Caco-2 (cell line): ENCODE measurements around the gene PPP1R13B. TPM values are rescaled to one million over a fixed set of nuclear protein-coding genes. Genes with fewer than 3 reads are reported as not detected.

Experiments
- BruUV-seq: library from RNA; stranded (reverse); fragments of 400-500 nt; replicated peaks from 2 replicates; lab custom pipeline; 2021; lab: Mats Ljungman, UMichigan
- CTCF ChIA-PET: fragments of 300-600 bp; sonication (Branson Sonifier 250); formaldehyde crosslinking; loops from one replicate; lab custom pipeline; 2022; ENCODE audit warnings: antibody characterized with exemption; lab: Charles Lee
- POLR2A ChIA-PET: fragments of 300-600 bp; sonication (Branson Sonifier 250); formaldehyde crosslinking; loops from one replicate; lab custom pipeline; 2022; ENCODE audit warnings: antibody characterized with exemption; lab: Charles Lee
- DNase-seq, 2 experiments: peaks; one replicate each; pipeline versions ENCODE4 v3.0.0 to v3.0.0-alpha.2; 2020 to 2022
- H3K27me3 ChIP-seq: replicated peaks from 2 replicates; pipeline ENCODE4 v1.6.0; 2011; ENCODE audit warnings: low read length; ENCODE audit not compliant: control insufficient read depth, insufficient read depth
- H3K36me3 ChIP-seq: 2 replicates; pipeline ENCODE4 v1.5.1; 2011; ENCODE audit warnings: low read length; ENCODE audit not compliant: control insufficient read depth, insufficient read depth
- H3K4me1 ChIP-seq: fragments of 250-450 bp; sonication (Bioruptor Pico); 2 replicates; pipeline ENCODE4 v1.5.1; 2020; ENCODE audit warnings: mild to moderate bottlenecking
- H3K4me3 ChIP-seq: 2 replicates; pipeline ENCODE4 v1.5.1; 2011; ENCODE audit warnings: low read depth, mild to moderate bottlenecking, control low read depth, low read length
- H3K9me3 ChIP-seq: fragments of 250-450 bp; sonication (Bioruptor Pico); 2 replicates; pipeline ENCODE4 v1.5.1; 2020; ENCODE audit warnings: mild to moderate bottlenecking, moderate library complexity
- H3K27ac Mint-ChIP-seq: one replicate; pipeline ENCODE4 v1.8.0; 2022; ENCODE audit warnings: mixed read lengths; ENCODE audit not compliant: unreplicated experiment
- H3K27me3 Mint-ChIP-seq: one replicate; pipeline ENCODE4 v1.8.0; 2022; ENCODE audit warnings: mixed read lengths; ENCODE audit not compliant: insufficient read depth, unreplicated experiment
- H3K36me3 Mint-ChIP-seq: one replicate; pipeline ENCODE4 v1.8.0; 2022; ENCODE audit warnings: mild to moderate bottlenecking, mixed read lengths; ENCODE audit not compliant: insufficient read depth, unreplicated experiment
- H3K4me1 Mint-ChIP-seq: one replicate; pipeline ENCODE4 v1.8.0; 2022; ENCODE audit warnings: low read depth, mixed read lengths; ENCODE audit not compliant: unreplicated experiment
- H3K4me3 Mint-ChIP-seq: one replicate; pipeline ENCODE4 v1.8.0; 2022; ENCODE audit warnings: mild to moderate bottlenecking, moderate library complexity, mixed read lengths; ENCODE audit not compliant: unreplicated experiment
- H3K9me3 Mint-ChIP-seq: one replicate; pipeline ENCODE4 v1.8.0; 2022; ENCODE audit warnings: mixed read lengths; ENCODE audit not compliant: unreplicated experiment
- CTCF ChIP-seq, 2 experiments: fragments of 200-600 bp in 1 of 2; IDR thresholded peaks; 1 replicate in 1 of 2; 2 replicates in 1 of 2; pipeline versions ENCODE4 v1.5.1 to v1.8.0; 2011 to 2022; ENCODE audit warnings: antibody characterized with exemption in 1 of 2, control low read depth in 1 of 2, inconsistent platforms in 1 of 2, low read depth in 1 of 2, low read length in 1 of 2, mild to moderate bottlenecking in 1 of 2, moderate library complexity in 1 of 2; ENCODE audit not compliant: insufficient read depth in 1 of 2, severe bottlenecking in 1 of 2, unreplicated experiment in 1 of 2
- intact Hi-C: fragments of 100-400 bp; cut with micrococcal nuclease; formaldehyde crosslinking; loops from one replicate; pipeline ENCODE4 v1.10.0; 2022; ENCODE audit not compliant: unreplicated experiment
- total RNA-seq: library from RNA; stranded (reverse); gene quantifications from 2 replicates; pipeline ENCODE4 v1.2.3, GENCODE V29; 2022

Gene PPP1R13B
- total RNA-seq, 1 experiment from 2014 or later, result 15.8 TPM

- peaks cover 14% of the 10 kb centered on the region for H3K4me1 ChIP-seq
- no peaks in the 10 kb centered on the region for H3K36me3 Mint-ChIP-seq
- no peak for TF ChIP-seq CTCF (IDR thresholded peaks at IDR 0.05; ENCODE audit: insufficient read depth in 1 of 2, low read depth in 1 of 2, low read length in 1 of 2, severe bottlenecking in 1 of 2, unreplicated experiment in 1 of 2)
- DNase-seq, result no peak
- H3K4me3 ChIP-seq, result no peak overlapping the region
- BruUV-seq, result no TSS peak
- peaks cover 8% of the 10 kb centered on the region for H3K4me1 Mint-ChIP-seq
- CTCF ChIA-PET, result interaction anchor here (1.2 kb wide), 1 partner anchor 32 kb away, joined by 3 read pairs; no protein-coding TSS in a partner anchor
- H3K4me3 Mint-ChIP-seq, result no peak overlapping the region
- H3K9me3 ChIP-seq, result no peaks in the 10 kb centered on the region
- intact Hi-C loops, result no loop called here
- POLR2A ChIA-PET, result no interaction called here
- no peaks in the 10 kb centered on the region for H3K27me3 Mint-ChIP-seq
- no peaks in the 10 kb centered on the region for H3K27me3 ChIP-seq
- H3K36me3 ChIP-seq, result no peaks in the 10 kb centered on the region
- H3K27ac Mint-ChIP-seq, result no peak overlapping the region
- no peaks in the 10 kb centered on the region for H3K9me3 Mint-ChIP-seq
These were observed 9.9 kb upstream of the PPP1R13B start for GRCh38 chr14:103857256-103857655.

- H3K27me3 Mint-ChIP-seq, result no peaks in the 10 kb centered on the region
- intact Hi-C loops, result no loop called here
- no peak for DNase-seq
- H3K4me1 Mint-ChIP-seq, result peaks cover 8% of the 10 kb centered on the region
- ChIA-PET CTCF (interaction anchor here (1.2 kb wide), 1 partner anchor 31 kb away, joined by 3 read pairs; no protein-coding TSS in a partner anchor), POLR2A (no interaction called here)
- peaks cover 14% of the 10 kb centered on the region for H3K4me1 ChIP-seq
- BruUV-seq, result no TSS peak
- no peak overlapping the region for H3K4me3 Mint-ChIP-seq
- no peak for TF ChIP-seq CTCF (IDR thresholded peaks at IDR 0.05; ENCODE audit: insufficient read depth in 1 of 2, low read depth in 1 of 2, low read length in 1 of 2, severe bottlenecking in 1 of 2, unreplicated experiment in 1 of 2)
- H3K27ac Mint-ChIP-seq, result no peak overlapping the region
- H3K36me3 Mint-ChIP-seq, result no peaks in the 10 kb centered on the region
- no peaks in the 10 kb centered on the region for H3K9me3 Mint-ChIP-seq
- H3K9me3 ChIP-seq, result no peaks in the 10 kb centered on the region
- H3K4me3 ChIP-seq, result no peak overlapping the region
- H3K36me3 ChIP-seq, result no peaks in the 10 kb centered on the region
- H3K27me3 ChIP-seq, result no peaks in the 10 kb centered on the region
These were observed 9.2 kb upstream of the PPP1R13B start for GRCh38 chr14:103856607-103857006.

GRCh38 chr14:103856105-103856504 lies 8.7 kb upstream of the PPP1R13B start:
- Histone ChIP-seq H3K27me3 (no peaks in the 10 kb centered on the region), H3K36me3 (no peaks in the 10 kb centered on the region), H3K4me1 (peaks cover 14% of the 10 kb centered on the region), H3K9me3 (no peaks in the 10 kb centered on the region), H3K4me3 (no peak overlapping the region)
- H3K4me3 Mint-ChIP-seq, result no peak overlapping the region
- ChIA-PET CTCF (interaction anchor here (1.2 kb wide), 1 partner anchor 31 kb away, joined by 3 read pairs; no protein-coding TSS in a partner anchor), POLR2A (no interaction called here)
- H3K4me1 Mint-ChIP-seq, result peaks cover 8% of the 10 kb centered on the region
- no peaks in the 10 kb centered on the region for H3K36me3 Mint-ChIP-seq
- BruUV-seq, result no TSS peak
- H3K27ac Mint-ChIP-seq, result no peak overlapping the region
- H3K27me3 Mint-ChIP-seq, result no peaks in the 10 kb centered on the region
- no peak for TF ChIP-seq CTCF (IDR thresholded peaks at IDR 0.05; ENCODE audit: insufficient read depth in 1 of 2, low read depth in 1 of 2, low read length in 1 of 2, severe bottlenecking in 1 of 2, unreplicated experiment in 1 of 2)
- intact Hi-C loops, result no loop called here
- no peak for DNase-seq
- H3K9me3 Mint-ChIP-seq, result no peaks in the 10 kb centered on the region
